Measurements from ENCODE around the gene RIPOR2.

Gene RIPOR2

DNA sequence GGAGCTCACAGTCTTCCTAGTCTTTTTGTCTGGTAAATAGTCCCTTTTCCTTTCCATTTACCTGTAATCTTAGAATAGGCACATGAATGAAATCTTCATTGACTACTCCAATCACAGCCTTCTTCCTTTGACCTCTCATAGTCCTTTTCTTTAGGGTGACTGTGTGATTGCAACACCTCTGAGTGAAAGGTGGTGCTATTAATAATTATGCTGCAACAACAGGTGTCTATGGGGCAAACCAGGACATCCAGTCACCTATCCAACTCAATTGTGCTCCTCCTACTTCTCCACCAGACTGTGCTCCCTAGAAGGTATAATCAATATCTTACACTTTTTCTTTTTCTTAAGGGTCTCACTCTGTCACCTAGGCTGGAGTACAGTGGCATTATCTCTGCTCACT is 29.4 kb downstream of the RIPOR2 start:
- no peak for DNase-seq (ENCODE audit: low read depth in 2 of 2)

DNA sequence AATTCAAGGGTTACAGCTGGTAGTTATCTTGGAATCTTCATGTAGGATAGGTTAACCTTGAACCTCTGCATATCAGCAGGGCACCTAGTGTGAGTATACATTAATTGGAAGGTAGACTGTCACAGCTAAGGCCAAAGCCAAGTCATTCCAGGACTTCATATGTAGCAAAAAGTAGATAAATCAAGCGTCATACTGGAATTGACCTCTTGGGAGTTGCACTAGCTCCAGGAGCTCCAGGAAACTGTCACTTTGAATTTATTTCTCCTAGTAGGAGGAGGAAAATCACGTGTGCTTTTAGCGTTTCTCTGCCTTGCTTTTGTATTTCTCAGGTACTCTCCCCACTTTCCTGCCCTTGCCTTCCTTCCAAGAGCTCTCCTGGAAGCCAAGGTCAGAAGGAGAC is 30.3 kb downstream of the RIPOR2 start:
- no peak for DNase-seq (ENCODE audit: low read depth in 2 of 2)

DNA sequence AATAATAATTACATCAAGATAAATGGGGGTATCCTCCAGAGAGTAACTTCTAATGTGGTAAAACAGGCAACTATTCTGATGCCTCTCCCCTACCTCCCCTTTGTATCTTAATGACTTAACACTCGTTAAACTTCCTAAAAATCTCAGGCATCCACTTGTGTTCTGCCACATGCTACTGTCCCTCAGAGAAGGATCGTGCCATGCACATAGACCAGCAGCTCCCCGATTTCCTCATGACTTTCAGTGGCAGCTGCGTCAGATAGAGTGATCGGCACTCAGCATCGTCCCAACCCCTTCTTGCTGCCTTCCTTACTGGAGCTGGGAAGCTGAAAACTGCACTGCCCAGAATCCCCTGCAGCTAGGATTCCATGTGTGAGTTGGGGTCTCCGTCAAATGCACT is 32.1 kb downstream of the RIPOR2 start:
- DNase-seq (ENCODE audit: low read depth in 2 of 2), result no peak

DNA sequence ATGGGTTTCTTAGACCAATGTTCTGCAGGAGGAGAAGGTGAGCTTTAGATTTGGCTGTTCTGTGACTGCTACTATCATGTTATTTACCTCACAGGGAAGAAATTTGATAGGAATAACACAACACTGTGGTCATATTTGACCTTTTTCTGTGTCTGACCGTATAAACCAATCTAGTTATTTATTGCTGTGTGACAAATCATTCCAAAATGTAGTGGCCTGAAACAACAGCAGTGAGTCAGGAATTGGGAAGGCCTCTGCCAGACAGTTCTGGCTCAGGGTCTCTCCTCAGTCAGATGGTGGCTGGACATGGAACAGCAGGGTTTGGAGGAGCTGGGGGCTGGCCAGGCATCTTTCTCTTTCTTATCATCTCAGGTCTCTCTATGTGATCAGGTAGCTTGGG is 33.0 kb downstream of the RIPOR2 start:
- no peak for DNase-seq (ENCODE audit: low read depth in 2 of 2)

DNA sequence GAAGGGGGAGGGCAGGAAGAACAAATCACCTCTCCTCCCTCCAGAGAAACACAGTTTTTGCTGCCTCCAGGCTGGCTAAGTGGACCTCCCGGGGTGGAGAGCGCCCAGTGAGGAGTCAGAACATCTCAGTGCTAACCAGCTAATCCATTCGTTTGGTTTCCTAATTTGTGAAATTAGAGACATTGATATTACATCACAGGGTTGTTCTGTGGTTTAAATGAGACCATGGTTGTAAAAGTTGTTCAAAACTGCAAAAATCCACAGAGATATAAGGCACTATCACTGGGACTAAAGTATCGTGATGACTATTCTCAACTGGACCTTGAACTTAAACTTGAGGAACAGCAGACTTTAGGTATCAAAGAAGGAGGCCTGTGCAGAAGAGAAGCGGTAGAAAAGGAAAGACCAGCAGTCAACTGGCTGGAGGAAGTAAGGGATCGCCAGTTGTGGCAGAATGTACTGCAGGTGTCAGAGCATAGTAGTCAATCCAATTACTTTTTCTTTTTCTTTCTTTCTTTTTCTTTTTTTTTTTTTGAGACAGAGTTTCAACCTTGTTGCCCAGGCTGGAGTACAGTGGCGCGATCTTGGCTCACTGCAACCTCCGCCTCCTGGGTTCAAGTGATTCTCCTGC is 33.9 kb downstream of the RIPOR2 start:
- DNase-seq (ENCODE audit: low read depth in 2 of 2), result no peak

DNA sequence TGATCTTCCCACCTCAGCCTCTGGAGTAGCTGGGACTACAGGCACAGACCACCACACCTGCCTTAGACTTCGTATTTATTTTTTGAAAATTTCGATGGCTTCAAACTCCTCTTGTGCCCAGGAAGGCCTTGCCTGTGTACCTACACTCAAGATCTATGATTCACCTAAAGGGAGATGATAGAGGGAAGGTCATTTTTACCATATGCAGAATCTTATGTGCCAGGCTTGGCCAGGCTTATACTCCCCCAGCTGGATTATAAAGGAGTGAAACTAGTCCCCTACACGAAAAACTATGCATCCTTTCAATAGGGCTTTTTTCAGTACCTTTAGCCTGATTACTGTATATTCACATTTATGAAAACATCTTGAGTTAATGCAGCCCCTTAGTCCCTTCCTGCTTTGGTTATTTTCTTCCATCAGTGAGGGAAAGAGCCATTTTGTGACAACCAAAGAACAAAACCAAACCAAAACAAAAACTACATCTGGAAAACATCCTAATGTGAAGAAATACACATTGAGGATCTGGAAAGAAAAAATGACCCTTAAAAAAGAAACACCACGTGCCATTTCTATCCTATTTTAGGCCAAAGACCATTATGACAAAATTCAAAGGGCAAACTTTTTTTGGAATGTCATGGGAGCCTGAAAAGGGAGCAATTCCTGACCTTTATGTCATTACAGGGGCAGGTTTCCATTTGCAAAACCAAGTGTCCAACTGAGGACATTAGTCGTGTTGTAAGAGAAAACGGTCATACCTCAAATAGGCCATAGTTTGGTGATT is 34.7 kb downstream of the RIPOR2 start:
- no peak for DNase-seq (ENCODE audit: low read depth in 2 of 2)

DNA sequence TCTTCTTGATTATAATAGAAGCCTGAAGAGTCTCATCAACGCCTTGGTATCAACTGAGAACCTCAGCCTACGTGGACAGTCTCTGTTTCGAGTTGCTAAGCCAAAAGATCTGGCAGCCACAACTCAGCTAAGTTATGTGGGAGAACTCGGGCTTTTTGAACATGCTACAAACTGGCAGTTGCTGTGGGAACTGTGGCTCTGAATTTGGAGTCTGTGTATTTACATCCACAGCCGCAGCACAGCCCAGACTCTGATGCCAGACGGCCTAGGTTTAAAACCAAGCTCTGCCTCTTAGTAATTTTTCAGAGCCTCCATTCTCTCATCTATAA is 35.8 kb downstream of the RIPOR2 start:
- DNase-seq (ENCODE audit: low read depth in 2 of 2), result no peak

DNA sequence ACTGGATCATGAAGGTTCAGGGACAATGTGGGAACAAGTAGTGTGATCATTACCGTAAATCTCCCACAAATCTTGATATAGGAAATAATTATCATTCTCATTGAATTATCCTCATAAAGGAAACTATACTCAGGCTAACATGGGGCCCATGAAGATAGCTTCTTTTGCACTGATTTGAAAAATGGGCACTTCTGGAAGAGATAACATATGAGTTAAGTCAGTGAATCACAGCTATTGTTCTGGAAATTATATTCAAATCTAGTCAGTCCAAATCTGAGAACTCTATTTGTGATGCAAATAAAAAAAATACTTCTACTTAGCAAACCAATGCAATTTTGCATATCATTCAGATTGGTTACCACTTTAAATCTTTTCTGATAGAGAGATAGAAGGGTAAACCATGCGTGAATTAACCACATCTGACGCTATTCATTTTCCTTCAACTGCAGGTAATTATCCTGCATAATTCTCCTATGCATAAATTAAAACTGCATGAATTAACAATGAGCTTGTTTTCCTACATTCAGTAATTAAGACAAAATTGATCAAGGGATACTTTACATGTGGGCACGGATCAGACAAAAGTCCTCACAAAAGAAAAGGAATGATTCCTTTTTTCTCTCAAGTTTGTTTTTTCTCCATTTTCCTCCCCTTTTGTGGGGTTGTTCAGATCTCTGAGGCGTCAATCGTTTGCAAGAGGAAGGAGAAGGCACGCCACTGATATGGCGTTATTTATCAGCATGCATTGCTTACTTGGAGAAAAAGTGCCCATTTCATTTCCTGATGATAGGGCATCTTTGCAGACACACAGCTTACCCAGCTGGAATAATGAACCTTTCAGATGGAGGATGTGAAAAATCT is 36.4 kb downstream of the RIPOR2 start:
- no peak for DNase-seq (ENCODE audit: low read depth in 2 of 2)

DNA sequence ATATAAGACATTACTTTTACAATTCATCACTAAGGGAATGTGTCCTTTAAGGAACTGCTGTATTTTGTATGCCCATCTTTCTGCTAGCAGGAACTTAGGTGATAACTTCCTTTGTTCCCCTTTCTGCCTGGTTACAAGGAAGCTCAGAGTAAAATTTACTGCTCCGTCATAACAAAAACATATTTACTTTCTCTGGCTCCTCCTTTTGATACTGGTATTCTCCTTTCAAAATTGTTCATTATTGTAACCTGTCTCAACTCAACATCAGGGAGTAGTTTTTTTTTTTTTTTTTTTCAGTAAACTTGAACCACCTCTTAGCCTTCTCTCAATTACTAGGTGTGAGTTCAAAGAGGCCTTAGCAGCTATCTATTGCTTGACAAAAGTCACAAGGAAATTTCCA is 37.1 kb downstream of the RIPOR2 start:
- no peak for DNase-seq (ENCODE audit: low read depth in 2 of 2)

DNA sequence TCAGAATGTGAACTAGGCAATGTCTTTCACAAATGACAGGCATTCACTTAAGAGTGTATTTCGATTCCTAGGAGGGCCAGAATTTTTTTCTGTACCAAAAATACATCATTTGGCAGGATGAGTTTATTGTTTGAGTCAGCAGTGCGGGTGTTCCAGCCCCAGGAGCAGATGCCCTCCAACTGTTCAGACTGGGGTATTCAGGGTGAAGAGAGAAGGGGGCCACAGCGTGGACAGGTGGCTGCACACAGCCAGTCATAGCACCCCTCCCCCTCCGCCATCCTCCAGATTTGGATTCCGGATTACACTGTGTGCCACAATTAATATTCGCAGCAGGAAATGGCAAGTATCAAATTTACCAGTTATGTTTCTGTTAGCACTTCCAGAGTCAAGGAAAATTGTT is 38.6 kb downstream of the RIPOR2 start:
- no peak for DNase-seq (ENCODE audit: low read depth in 2 of 2)

DNA sequence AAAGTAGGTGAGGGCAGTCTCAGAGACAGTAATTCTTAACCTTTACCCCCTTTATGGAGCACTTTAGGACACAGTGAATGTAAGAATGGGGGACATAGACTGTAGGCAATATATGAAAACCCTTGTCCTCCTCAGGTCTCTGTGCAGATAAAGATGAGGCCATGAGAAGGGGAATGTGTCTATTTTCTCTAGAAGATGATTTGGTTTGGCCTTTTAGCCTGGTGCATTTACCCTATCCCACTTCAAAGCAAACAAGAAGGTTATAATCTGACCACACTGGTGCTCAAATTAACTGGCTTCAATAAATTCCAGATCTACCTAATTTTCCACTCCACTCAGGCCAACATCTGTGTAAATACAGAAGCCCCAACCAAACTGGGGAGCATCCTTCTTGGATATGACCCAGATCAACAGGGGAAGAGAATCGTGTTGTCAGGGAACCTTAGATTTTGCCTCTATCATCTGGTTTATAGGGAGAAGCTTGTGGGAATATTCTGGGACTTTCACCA is 42.4 kb downstream of the RIPOR2 start:
- no peak for DNase-seq (ENCODE audit: low read depth in 2 of 2)

DNA sequence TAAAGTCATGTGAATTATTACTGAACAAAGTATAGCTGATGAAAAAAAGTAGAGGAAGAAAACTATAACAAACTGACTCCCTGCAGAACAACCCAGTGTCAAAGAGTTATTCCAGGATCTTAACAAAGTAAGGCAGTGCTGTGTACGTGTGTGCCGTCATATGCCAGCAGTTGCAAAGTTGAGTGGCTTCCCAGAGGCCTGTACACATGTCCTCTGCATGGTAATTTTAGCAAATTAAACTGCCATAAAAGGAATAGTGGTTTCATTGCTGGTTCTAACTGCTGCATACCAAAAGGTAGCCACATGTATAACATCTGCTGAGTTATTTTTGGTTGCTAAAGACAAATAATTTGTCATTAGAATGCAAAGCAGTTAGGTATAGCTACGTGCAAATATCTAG is 44.8 kb downstream of the RIPOR2 start:
- no peak for DNase-seq (ENCODE audit: low read depth in 2 of 2)

DNA sequence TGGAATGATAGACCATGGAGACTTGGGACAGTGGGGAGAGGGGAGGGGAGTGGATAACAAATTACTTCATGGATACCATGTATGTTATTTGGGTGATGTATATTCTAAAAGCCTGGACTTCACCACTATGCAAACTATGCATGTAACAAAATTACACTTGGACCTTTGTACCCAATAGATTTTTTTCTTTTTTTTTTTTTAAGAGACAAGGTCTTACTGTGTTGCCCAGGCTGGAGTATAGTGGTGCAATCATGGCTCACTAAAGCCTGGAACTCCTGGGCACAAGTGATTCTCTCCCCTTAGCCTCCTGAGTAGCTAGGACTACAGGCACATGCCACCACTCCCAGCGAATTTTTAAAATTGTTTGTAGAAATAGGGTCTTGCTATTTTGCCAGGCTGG is 45.3 kb downstream of the RIPOR2 start:
- no peak for DNase-seq (ENCODE audit: low read depth in 2 of 2)

DNA sequence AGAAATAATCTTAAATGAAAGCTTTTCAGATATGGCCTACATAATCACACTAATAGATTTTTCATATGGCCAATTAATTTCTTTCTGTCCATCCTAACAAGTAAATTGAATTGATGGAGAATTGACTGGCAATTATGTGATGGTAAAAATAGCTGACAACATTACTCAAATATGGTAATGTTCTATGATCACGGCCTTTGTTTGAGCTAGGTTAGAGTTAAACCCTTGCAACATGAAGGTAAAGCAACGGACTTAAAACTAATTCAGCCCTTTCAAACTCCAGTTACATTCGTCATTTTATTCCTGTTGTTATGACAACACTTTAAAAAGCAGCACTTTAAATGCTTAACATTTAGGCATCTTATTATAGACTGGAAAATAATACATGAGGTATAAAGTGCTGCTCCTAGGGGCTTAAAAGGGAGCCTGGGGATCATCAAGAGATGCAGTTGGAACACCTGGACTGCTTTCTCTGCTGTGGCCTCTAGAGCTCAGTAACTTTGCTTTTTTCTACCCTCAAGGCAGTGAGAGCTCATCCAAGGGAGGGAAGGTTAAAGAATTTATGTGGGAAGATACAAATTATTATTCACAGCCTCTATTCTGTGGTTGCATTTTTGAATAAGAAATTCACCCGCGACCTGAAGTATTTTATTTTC is 46.9 kb downstream of the RIPOR2 start:
- no peak for DNase-seq (ENCODE audit: low read depth in 2 of 2)

DNA sequence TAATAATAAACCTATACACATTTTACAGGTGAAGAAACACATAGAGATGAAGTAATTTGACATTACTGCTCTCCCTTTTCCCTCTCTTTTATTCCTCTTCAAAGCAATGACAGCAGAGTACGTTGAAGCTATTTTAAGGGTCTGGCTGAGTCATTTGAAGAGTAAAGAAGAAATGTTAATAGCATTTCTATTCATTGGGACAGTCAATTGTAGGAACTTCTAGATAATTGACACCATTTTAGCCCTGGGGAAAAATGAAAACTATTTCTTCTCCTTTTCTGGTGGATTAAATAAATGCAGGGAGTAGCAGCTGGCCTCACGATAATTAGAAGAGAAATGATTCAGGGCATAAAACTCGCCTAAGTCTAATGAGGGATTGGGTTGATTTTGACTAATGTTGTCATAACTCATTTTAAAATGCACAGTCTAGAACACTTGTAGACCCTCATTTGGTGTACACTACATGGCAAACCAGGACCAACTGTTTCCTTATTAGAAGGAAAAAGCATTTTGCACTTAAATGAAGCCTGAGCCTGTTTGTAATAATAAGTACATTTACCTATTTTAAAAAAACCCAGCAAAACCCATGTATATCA is 48.1 kb downstream of the RIPOR2 start:
- no peak for DNase-seq (ENCODE audit: low read depth in 2 of 2)

DNA sequence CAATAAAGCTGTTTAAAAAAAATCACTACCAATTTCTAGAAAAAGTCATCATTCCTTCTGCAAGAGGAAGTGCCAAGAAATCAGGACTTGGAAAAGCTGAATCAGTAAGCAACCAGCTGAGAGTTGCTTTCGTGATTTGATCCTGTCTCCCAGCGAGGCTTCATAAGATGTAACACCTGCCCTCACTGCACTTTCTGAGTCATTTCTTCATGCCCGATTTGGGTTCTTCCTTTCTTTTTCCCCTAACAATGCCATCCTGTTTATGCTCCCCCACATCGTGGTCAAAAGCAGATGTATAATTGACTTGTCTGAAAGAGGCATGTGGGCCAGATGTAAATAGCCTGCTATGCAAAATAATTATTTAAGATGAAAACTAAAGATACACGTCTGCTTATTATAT is 52.1 kb downstream of the RIPOR2 start:
- DNase-seq (ENCODE audit: low read depth in 2 of 2), result no peak

DNA sequence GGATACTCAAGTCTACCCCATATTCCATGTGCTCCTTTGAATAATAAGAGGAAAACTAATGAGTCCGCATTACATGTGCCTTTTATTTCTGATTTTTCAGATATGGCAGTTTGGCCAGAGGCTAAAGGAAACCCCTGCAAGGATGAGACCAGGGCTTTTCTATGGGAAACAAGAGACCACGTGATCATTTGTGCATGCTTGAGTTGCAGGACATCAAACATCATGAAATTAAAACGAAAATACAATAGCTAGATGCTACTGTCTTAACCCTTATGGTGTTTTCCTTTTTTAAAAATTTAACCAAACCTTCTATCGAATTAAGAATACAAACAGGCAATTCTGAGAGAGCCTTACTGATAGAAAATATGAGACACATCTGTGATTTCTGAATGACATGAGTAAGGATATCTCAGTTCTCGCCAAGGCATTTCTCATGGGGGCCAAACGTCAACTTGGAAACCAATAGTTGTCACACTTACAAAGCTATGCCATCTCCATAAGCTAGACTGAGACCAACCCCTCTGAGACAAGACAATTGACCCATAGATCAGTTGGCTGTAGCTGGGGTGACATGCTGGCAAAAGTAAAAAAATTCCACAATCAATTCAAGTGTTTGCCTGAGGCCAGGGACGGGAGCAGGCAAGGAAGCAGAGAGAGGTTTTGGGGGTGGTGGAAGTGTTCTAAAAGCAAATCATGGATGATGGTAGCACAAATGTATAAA is 52.8 kb downstream of the RIPOR2 start:
- no peak for DNase-seq (ENCODE audit: low read depth in 2 of 2)

DNA sequence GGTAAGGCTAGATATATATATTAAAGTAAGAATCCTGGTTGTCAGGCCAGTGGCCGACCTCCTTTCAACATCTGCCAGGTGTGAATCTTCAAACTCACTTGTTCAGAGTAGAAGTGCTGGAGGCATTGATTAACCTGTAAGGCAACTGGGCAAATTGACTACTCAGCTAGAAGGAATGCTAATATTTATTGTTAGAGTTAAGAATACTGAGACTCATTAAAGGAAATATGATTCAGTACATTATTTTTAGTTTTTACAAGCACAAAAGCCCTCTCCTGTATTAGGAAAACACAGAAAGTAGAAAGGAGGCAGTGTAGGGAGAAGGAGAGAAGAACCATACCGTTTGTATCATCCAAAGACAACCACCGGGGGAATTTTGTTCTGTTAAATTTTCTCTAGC is 53.5 kb downstream of the RIPOR2 start:
- no peak for DNase-seq (ENCODE audit: low read depth in 2 of 2)

DNA sequence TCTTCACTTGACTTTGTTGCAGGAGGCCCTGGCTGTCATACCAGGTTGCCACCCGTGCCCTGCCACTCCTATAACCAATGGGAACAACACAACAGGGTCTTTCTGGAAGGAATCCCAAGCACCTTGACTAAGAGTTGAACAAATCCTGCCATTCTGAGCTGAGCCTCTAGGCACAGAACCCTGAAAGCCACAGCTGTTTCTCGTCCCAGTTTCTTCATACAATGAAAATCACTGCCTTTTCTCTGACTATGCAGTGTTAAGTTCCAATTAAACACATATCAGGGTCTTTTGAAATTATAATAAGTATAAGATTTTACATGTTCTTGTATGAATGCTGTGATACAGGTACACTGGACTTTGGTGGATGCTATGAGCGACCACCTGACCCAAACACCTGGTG is 54.4 kb downstream of the RIPOR2 start:
- DNase-seq (ENCODE audit: low read depth in 2 of 2), result no peak

DNA sequence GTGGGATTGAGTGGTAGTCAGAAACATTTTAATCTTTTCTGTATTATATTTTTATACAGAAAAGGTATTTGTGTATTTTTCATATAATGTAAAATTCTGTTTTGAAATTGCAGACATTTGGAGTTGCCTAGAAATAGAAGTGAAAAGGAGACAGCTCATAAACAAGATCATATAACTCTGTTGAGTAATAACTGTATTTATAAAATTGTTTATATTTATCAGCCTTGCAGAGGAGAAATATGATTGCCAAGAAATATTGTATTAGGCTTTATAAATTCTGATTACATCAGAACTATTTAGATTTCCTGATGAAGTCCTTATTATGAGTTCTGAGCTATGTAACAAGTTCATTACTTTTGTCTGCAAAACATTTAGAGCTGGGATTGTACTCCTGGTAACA is 55.3 kb downstream of the RIPOR2 start:
- DNase-seq (ENCODE audit: low read depth in 2 of 2), result no peak

DNA sequence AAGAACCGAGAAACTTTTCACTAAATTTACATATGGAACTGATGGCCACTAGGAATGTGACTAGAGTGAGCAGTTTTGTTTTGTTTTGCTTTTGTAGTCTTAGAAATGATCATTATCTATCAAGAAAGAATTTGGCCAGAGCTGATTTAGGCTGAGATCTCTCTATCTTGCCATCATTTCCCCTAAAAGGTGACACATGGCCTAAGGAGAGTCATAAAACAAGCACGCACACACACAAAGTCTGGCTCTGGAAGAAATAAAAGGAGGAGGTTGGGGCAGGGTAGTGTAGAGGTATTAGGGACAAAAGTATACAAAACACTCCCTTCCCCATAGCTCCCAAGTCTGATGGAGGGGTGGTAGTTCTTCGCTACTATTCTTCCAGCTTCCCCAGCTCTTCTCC is 56.4 kb downstream of the RIPOR2 start:
- DNase-seq (ENCODE audit: low read depth in 2 of 2), result no peak

All from stimulated activated CD8-positive, alpha-beta memory T cell treated with anti-CD3 and anti-CD28 coated beads, Interleukin-2, amount 100 ng/mL, for 1 hour (primary cell).